OCI-LY7 (cell line): ENCODE measurements around the gene SETD3.

Experiments
- EZH2phosphoT487 ChIP-seq: fragments of 200-600 bp; sonication (generic); IDR thresholded peaks from 2 replicates; pipeline ENCODE4 v1.6.1; 2018; ENCODE audit warnings: low read depth, borderline replicate concordance, mild to moderate bottlenecking, mixed run types, antibody characterized with exemption, low read length, moderate library complexity, mixed read lengths
- TF ChIP-seq, protein P1 (sequence below): fragments of 200-600 bp; sonication (generic); conservative IDR thresholded peaks from 2 replicates; pipeline ENCODE4 v1.5.1; 2014; ENCODE audit warnings: mild to moderate bottlenecking, antibody characterized with exemption, low read length, moderate library complexity, mixed read lengths

DNA sequence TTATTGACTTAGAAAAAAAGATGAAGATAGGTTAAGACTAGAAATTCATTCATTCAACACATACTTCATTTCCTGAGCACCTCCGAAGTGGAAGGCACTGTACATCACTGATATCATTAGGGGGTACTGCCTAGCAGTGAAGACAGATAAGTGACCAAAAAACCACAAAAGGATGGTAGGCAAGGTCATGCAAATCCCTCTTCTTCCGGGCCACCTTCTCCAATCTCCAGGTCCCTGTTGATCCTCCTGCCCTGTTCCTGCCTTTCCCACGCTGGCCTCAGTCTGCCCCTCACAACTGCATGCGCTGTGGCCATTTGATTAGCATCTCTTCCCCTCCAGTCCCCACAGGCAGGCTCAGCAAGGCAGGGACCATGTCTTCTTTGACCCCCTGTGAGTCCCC is 60.8 kb downstream of the SETD3 start:
- TF ChIP-seq, protein P1, sequence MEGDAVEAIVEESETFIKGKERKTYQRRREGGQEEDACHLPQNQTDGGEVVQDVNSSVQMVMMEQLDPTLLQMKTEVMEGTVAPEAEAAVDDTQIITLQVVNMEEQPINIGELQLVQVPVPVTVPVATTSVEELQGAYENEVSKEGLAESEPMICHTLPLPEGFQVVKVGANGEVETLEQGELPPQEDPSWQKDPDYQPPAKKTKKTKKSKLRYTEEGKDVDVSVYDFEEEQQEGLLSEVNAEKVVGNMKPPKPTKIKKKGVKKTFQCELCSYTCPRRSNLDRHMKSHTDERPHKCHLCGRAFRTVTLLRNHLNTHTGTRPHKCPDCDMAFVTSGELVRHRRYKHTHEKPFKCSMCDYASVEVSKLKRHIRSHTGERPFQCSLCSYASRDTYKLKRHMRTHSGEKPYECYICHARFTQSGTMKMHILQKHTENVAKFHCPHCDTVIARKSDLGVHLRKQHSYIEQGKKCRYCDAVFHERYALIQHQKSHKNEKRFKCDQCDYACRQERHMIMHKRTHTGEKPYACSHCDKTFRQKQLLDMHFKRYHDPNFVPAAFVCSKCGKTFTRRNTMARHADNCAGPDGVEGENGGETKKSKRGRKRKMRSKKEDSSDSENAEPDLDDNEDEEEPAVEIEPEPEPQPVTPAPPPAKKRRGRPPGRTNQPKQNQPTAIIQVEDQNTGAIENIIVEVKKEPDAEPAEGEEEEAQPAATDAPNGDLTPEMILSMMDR = no peak
- TF ChIP-seq EZH2phosphoT487 = no peak
